ENCODE measurements around the gene MAX.

DNA sequence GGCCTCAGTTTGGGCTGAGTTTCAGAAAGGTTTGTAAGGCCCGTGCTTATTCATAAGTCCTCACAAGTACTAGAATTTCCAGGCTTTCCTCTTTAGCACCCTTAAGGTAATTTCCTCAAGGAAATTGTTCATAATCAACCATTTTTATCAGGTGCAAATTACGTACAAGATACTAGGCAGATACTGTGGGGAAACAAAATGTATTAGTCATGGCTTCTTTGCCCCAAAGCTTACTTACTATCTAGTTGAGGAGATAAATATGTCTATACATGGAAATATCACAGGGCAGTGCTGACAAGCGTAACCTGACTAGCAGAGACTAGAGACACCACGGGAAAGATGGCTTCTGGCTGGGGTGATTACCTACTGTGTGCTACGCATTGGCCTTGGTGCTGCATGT is 22.5 kb downstream of the MAX start:
- TF ChIP-seq, protein P1, sequence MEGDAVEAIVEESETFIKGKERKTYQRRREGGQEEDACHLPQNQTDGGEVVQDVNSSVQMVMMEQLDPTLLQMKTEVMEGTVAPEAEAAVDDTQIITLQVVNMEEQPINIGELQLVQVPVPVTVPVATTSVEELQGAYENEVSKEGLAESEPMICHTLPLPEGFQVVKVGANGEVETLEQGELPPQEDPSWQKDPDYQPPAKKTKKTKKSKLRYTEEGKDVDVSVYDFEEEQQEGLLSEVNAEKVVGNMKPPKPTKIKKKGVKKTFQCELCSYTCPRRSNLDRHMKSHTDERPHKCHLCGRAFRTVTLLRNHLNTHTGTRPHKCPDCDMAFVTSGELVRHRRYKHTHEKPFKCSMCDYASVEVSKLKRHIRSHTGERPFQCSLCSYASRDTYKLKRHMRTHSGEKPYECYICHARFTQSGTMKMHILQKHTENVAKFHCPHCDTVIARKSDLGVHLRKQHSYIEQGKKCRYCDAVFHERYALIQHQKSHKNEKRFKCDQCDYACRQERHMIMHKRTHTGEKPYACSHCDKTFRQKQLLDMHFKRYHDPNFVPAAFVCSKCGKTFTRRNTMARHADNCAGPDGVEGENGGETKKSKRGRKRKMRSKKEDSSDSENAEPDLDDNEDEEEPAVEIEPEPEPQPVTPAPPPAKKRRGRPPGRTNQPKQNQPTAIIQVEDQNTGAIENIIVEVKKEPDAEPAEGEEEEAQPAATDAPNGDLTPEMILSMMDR (IDR thresholded peaks at IDR 0.05): no peak
- TF ChIP-seq EZH2 (IDR thresholded peaks at IDR 0.05; ENCODE audit: borderline replicate concordance, insufficient read depth, low read depth, low read length, poor library complexity, severe bottlenecking): no peak
